ENCODE results near the gene FANCD2OS.
"Not testable (repeated sequence)": the region's sequence is repeated elsewhere in the genome, so short reads cannot be mapped to it uniquely, and the experiment has no call there.

The FANCD2OS gene

GRCh38 chr3:10091387-10091786 is 16.7 kb downstream of the FANCD2OS start:
- not testable (repeated sequence) for DNase-seq (ENCODE audit: low spot score)

GRCh38 chr3:10090774-10091173 is 17.3 kb downstream of the FANCD2OS start:
- not testable (repeated sequence) for DNase-seq (ENCODE audit: low spot score)

GRCh38 chr3:10090179-10090578 is 17.9 kb downstream of the FANCD2OS start:
- no peak for DNase-seq (ENCODE audit: low spot score)

GRCh38 chr3:10088256-10088655 is 19.8 kb downstream of the FANCD2OS start:
- DNase-seq (ENCODE audit: low spot score): no peak

- no peak for DNase-seq (ENCODE audit: low spot score)
These were observed 22.3 kb downstream of the FANCD2OS start for GRCh38 chr3:10085738-10086137.

GRCh38 chr3:10081871-10082270 is 26.2 kb downstream of the FANCD2OS start:
- no peak for DNase-seq (ENCODE audit: low spot score)

GRCh38 chr3:10074666-10075065 is 33.4 kb downstream of the FANCD2OS start:
- no peak for DNase-seq (ENCODE audit: low spot score)

- DNase-seq (ENCODE audit: low spot score): not testable (repeated sequence)
These were observed 38.0 kb downstream of the FANCD2OS start for GRCh38 chr3:10070077-10070476.

- DNase-seq (ENCODE audit: low spot score): no peak
These were observed 53.0 kb downstream of the FANCD2OS start for GRCh38 chr3:10055097-10055496.

Measured in kidney capillary endothelial cell (primary cell).